Measurements from ENCODE around the gene TOP2A. TPM values are rescaled to one million over a fixed set of nuclear protein-coding genes. Genes with fewer than 3 reads are reported as not detected.

The TOP2A gene
- polyA plus RNA-seq, 1 of the 3 experiments (the other 2 are of a cell fraction): 20.6 TPM

DNA sequence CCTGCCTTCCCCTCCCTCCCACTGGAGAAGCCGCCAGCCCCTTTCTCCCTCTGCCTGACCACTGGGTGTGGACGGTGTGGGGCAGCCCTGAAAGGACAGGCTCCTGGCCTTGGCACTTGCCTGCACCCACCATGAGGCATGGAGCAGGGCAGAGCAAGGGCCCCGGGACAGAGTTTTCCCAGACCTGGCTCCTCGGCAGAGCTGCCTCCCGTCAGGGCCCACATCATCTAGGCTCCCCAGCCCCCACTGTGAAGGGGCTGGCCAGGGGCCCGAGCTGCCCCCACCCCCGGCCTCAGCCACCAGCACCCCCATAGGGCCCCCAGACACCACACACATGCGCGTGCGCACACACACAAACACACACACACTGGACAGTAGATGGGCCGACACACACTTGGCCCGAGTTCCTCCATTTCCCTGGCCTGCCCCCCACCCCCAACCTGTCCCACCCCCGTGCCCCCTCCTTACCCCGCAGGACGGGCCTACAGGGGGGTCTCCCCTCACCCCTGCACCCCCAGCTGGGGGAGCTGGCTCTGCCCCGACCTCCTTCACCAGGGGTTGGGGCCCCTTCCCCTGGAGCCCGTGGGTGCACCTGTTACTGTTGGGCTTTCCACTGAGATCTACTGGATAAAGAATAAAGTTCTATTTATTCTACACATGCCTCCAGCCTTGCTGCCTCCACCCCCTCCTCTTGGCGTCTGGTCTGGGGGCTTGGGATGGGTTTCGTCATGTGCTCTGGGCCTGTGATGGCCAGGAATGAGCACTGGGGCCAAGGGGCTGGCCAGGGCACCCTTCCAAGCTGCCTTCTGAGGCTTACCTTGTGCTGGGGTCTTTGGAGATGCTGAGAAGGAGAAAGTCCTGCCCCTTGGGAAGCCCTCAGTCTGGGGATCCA, 60.5 kb downstream of the TOP2A start:
- Histone ChIP-seq H2AFZ (ENCODE audit: low read depth) (no peak overlapping the region), H4K20me1 (ENCODE audit: insufficient read depth) (0 out of 2 replicates have a peak, but pooled peaks cover 6% of the 10 kb centered on the region), H3K4me3 (ENCODE audit: low read depth in 2 of 2, low read length in 1 of 2) (no peak overlapping the region), H3K4me1 (ENCODE audit: control insufficient read depth in 1 of 2, insufficient read depth in 2 of 2, low read depth in 1 of 2, low read length in 1 of 2) (peaks cover 6 to 42% of the 10 kb centered on the region in 2 experiments; a peak in 2 of 4 replicates), H3K9me3 (no peaks in the 10 kb centered on the region), H3K36me3 (replicated peaks in 1 of 2; ENCODE audit: control insufficient read depth in 1 of 2, insufficient read depth in 2 of 2, low read length in 1 of 2) (peaks cover 18 to 39% of the 10 kb centered on the region in 2 experiments), H3K27ac (ENCODE audit: low read depth in 2 of 2, low read length in 1 of 2) (peak overlapping the region; percentile 48 to 49; a peak in 3 of 4 replicates), H3K9ac (no peak overlapping the region), H3K9me2 (no peaks in the 10 kb centered on the region), H3K4me2 (no peak overlapping the region), H3K27me3 (ENCODE audit: insufficient read depth) (no peaks in the 10 kb centered on the region), H3K79me2 (ENCODE audit: insufficient read depth) (no peaks in the 10 kb centered on the region; the same call in 1 of the 2 replicates), H3F3A (replicated peaks; ENCODE audit: insufficient read depth) (peaks cover 29% of the 10 kb centered on the region)
- ChIA-PET POLR2A (interaction anchor here (0.7 kb wide), 1 partner anchor 50 kb away, joined by 4 read pairs; no protein-coding TSS in a partner anchor), CTCF (interaction anchor here (0.7 to 57.6 kb wide), 24 partner anchors 9 to 262 kb away, joined by 3 to 1706 read pairs (median 6); partner anchors contain the start of genes CCR7, CDC6, RARA and TOP2A)
- no peak for DNase-seq
- TF ChIP-seq YY1 (IDR thresholded peaks at IDR 0.05; ENCODE audit: low read depth) (no peak), RFX5 (IDR thresholded peaks at IDR 0.05; ENCODE audit: low read length) (no peak), JUND (IDR thresholded peaks at IDR 0.05) (no peak), ELF1 (IDR thresholded peaks at IDR 0.05) (no peak), TEAD4 (IDR thresholded peaks at IDR 0.05; ENCODE audit: borderline replicate concordance, insufficient read depth) (no peak), MEF2A (IDR thresholded peaks at IDR 0.05; ENCODE audit: borderline replicate concordance, low read depth) (no peak)
- TF ChIP-seq, protein P1, sequence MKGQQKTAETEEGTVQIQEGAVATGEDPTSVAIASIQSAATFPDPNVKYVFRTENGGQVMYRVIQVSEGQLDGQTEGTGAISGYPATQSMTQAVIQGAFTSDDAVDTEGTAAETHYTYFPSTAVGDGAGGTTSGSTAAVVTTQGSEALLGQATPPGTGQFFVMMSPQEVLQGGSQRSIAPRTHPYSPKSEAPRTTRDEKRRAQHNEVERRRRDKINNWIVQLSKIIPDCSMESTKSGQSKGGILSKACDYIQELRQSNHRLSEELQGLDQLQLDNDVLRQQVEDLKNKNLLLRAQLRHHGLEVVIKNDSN (IDR thresholded peaks at IDR 0.05; ENCODE audit: borderline replicate concordance, low read depth): no peak
- TF ChIP-seq, protein P2, sequence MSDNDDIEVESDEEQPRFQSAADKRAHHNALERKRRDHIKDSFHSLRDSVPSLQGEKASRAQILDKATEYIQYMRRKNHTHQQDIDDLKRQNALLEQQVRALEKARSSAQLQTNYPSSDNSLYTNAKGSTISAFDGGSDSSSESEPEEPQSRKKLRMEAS (IDR thresholded peaks at IDR 0.05; ENCODE audit: low read depth): no peak
- TF ChIP-seq, protein P3, sequence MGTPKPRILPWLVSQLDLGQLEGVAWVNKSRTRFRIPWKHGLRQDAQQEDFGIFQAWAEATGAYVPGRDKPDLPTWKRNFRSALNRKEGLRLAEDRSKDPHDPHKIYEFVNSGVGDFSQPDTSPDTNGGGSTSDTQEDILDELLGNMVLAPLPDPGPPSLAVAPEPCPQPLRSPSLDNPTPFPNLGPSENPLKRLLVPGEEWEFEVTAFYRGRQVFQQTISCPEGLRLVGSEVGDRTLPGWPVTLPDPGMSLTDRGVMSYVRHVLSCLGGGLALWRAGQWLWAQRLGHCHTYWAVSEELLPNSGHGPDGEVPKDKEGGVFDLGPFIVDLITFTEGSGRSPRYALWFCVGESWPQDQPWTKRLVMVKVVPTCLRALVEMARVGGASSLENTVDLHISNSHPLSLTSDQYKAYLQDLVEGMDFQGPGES (IDR thresholded peaks at IDR 0.05; ENCODE audit: low read depth, low read length): no peak
- TF ChIP-seq, protein P4, sequence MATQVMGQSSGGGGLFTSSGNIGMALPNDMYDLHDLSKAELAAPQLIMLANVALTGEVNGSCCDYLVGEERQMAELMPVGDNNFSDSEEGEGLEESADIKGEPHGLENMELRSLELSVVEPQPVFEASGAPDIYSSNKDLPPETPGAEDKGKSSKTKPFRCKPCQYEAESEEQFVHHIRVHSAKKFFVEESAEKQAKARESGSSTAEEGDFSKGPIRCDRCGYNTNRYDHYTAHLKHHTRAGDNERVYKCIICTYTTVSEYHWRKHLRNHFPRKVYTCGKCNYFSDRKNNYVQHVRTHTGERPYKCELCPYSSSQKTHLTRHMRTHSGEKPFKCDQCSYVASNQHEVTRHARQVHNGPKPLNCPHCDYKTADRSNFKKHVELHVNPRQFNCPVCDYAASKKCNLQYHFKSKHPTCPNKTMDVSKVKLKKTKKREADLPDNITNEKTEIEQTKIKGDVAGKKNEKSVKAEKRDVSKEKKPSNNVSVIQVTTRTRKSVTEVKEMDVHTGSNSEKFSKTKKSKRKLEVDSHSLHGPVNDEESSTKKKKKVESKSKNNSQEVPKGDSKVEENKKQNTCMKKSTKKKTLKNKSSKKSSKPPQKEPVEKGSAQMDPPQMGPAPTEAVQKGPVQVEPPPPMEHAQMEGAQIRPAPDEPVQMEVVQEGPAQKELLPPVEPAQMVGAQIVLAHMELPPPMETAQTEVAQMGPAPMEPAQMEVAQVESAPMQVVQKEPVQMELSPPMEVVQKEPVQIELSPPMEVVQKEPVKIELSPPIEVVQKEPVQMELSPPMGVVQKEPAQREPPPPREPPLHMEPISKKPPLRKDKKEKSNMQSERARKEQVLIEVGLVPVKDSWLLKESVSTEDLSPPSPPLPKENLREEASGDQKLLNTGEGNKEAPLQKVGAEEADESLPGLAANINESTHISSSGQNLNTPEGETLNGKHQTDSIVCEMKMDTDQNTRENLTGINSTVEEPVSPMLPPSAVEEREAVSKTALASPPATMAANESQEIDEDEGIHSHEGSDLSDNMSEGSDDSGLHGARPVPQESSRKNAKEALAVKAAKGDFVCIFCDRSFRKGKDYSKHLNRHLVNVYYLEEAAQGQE (IDR thresholded peaks at IDR 0.05; ENCODE audit: low read depth, low read length): no peak
- WGBS (ENCODE audit: low lambda C conversion rate): 84% methylated on average over 13 of the region's 19 CpGs
